Sigmoid colon (tissue), 7 donors: Measurements from ENCODE around the gene JPH2. TPM values are rescaled to one million over a fixed set of nuclear protein-coding genes. Genes with fewer than 3 reads are reported as not detected.

Source experiments
- DNase-seq: peaks from one replicate; pipeline ENCODE4 v3.0.0-alpha.2; 2019
- H3K27ac ChIP-seq, 4 donors: fragments of 200-600 bp; sonication (generic); one replicate each; pipeline ENCODE4 v1.5.1; 2016 to 2019; ENCODE audit warnings: mild to moderate bottlenecking in 1 of 4
- H3K27me3 ChIP-seq, 3 donors: fragments of 200-600 bp; sonication (generic); one replicate each; pipeline ENCODE4 v1.5.1; 2019; ENCODE audit warnings: mild to moderate bottlenecking in 1 of 3
- H3K36me3 ChIP-seq, 4 donors: fragments of 200-600 bp; sonication (generic); one replicate each; pipeline ENCODE4 v1.5.1; 2016 to 2019
- H3K4me1 ChIP-seq, 4 donors: fragments of 200-600 bp; sonication (generic); one replicate each; pipeline ENCODE4 v1.5.1; 2017 to 2019
- H3K4me3 ChIP-seq, 4 donors: fragments of 200-600 bp; sonication (generic); one replicate each; pipeline ENCODE4 v1.5.1; 2017 to 2019; ENCODE audit warnings: mild to moderate bottlenecking in 2 of 4, moderate library complexity in 1 of 4
- H3K9me3 ChIP-seq, 4 donors: fragments of 200-600 bp in 3 of 4; sonication (generic) in 3 of 4; one replicate each; pipeline versions ENCODE4 v1.5.1 to v1.6.1; 2013 to 2019
- EP300 ChIP-seq, 4 donors: sonication (generic); formaldehyde crosslinking; IDR thresholded peaks; one replicate each; pipeline ENCODE4 v1.6.1; 2017; ENCODE audit warnings: antibody characterized with exemption in 4 of 4
- POLR2A ChIP-seq, 2 donors: fragments of 450-650 bp; IDR thresholded peaks; one replicate each; pipeline ENCODE4 v1.6.1; 2016; ENCODE audit warnings: antibody characterized with exemption in 2 of 2, mild to moderate bottlenecking in 2 of 2, moderate library complexity in 2 of 2
- POLR2AphosphoS5 ChIP-seq, 4 donors: sonication (generic); formaldehyde crosslinking; IDR thresholded peaks; one replicate each; pipeline ENCODE4 v1.6.1; 2017; ENCODE audit warnings: antibody characterized with exemption in 4 of 4
- WGBS, 2 donors: extraction: QIAGEN DNeasy Blood & Tissue Kit; methylation state at CpG; one replicate each; pipeline ENCODE4 v1.1.7; 2013; 5-methylcytosine and 5-hydroxymethylcytosine counted together
- intact Hi-C: fragments of 100-400 bp; cut with DNase I; formaldehyde crosslinking; loops from one replicate; pipeline ENCODE4 v1.15.1; 2023
- polyA plus RNA-seq, 3 donors: library from polyadenylated mRNA; stranded (reverse); fragments of 200-250 nt; gene quantifications; one replicate each; pipeline ENCODE4 v1.2.3, GENCODE V29; 2013
- total RNA-seq, 4 donors: library from RNA; depleted of rRNA; stranded (reverse); fragments of >200 nt; gene quantifications; one replicate each; pipeline ENCODE4 v1.1.0, GENCODE V29; 2016
- TF ChIP-seq, protein P1 (sequence below), 4 experiments: fragments of 450-650 bp in 3 of 4; fragments of 200-600 bp in 1 of 4; IDR thresholded peaks; one replicate each; pipeline ENCODE4 v1.5.1; 2016 to 2019; ENCODE audit warnings: antibody characterized with exemption in 4 of 4, mild to moderate bottlenecking in 3 of 4, moderate library complexity in 2 of 4
- donor health status: healthy with polysubstance abuse.
- donor health status: Bipolar disorder and iron deficiency.
- donor health status: healthy.

JPH2 gene
- total and polyA plus RNA-seq, 7 donors: 0.23 to 166 (median 52.0) TPM

DNA sequence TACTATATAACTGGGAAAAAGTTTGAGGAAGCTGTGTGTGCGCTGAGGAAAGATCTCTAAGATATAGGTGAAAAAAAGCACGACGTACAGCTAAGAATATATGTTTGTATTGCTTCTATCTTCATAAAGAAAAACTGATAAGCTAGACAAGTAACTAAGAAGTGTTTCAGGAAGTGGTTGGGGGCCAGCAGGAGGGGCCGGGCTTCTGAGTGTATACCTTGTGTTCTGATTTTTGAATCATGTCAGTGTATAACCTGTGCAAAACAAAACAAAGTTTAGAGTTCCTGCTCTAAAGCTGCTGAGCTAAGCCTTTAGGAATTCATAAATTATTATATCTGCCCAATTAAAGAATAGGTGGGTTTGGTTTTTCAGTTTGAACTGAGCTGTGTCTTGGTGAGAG, 31.5 kb upstream of the JPH2 start:
- intact Hi-C loops: loop anchor here (10.0 kb wide), 5 partner anchors 166 to 764 kb away; partner anchors contain the start of genes ADA, SRSF6 and TTPAL
- Histone ChIP-seq H3K27me3 (no peaks in the 10 kb centered on the region), H3K9me3 (no peaks in the 10 kb centered on the region), H3K4me1 (peaks cover 0 to 22% (median 3%) of the 10 kb centered on the region in 4 donors), H3K36me3 (no peaks in the 10 kb centered on the region), H3K4me3 (no peak overlapping the region), H3K27ac (no peak overlapping the region)
- WGBS, 2 donors: 25 to 28% methylated on average over 4 of the region's 4 CpGs
- TF ChIP-seq POLR2AphosphoS5 (IDR thresholded peaks at IDR 0.05) (no peak), EP300 (IDR thresholded peaks at IDR 0.05) (no peak), POLR2A (IDR thresholded peaks at IDR 0.05) (no peak)
- TF ChIP-seq, protein P1, sequence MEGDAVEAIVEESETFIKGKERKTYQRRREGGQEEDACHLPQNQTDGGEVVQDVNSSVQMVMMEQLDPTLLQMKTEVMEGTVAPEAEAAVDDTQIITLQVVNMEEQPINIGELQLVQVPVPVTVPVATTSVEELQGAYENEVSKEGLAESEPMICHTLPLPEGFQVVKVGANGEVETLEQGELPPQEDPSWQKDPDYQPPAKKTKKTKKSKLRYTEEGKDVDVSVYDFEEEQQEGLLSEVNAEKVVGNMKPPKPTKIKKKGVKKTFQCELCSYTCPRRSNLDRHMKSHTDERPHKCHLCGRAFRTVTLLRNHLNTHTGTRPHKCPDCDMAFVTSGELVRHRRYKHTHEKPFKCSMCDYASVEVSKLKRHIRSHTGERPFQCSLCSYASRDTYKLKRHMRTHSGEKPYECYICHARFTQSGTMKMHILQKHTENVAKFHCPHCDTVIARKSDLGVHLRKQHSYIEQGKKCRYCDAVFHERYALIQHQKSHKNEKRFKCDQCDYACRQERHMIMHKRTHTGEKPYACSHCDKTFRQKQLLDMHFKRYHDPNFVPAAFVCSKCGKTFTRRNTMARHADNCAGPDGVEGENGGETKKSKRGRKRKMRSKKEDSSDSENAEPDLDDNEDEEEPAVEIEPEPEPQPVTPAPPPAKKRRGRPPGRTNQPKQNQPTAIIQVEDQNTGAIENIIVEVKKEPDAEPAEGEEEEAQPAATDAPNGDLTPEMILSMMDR (IDR thresholded peaks at IDR 0.05): no peak
- no peak for DNase-seq

DNA sequence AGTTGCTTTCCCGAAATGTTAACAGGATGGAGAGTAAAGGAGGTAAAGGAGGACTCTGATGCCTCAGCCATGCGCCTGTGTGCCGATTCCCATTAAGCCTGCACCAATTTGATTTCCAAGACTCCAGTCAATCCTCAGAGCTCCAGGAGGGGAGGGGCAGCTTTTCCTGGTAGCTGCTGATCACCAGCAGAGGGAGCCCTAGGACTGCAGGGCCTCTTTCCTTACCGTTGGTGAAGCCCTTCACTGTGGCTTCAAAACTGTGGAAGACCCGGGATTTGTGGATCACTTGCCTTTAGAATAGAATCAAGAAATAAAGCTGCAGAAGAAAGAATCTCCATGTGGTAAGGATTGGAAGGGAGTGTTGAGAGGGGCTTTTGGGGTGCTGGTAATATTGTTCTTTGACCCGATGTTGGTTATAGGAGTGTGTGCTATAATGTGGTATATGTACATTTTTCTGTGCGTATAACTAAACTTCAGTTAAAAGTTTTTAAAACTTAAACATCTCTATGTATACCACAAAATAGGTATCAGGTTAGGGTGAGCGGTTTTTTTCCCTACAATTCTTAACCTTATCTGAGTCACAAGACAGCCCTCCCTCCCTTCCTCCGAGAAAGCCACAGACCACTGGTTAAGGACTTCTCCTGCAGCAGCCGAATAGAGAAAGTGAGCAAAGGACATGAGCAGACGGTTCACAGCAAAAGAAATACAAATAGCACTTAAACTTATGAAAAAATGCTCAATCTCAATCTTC, 30.5 kb upstream of the JPH2 start:
- Histone ChIP-seq H3K27me3 (no peaks in the 10 kb centered on the region), H3K4me1 (peaks cover 0 to 22% (median 5%) of the 10 kb centered on the region in 4 donors), H3K36me3 (no peaks in the 10 kb centered on the region), H3K9me3 (no peaks in the 10 kb centered on the region), H3K4me3 (no peak overlapping the region), H3K27ac (no peak overlapping the region)
- intact Hi-C loops: loop anchor here (10.0 kb wide), 5 partner anchors 167 to 763 kb away; partner anchors contain the start of genes ADA, SRSF6 and TTPAL
- whole genome bisulfite sequencing, 2 donors: 22 to 35% methylated on average over 11 of the region's 11 CpGs
- TF ChIP-seq EP300 (IDR thresholded peaks at IDR 0.05): no peak
- TF ChIP-seq, protein P1 (IDR thresholded peaks at IDR 0.05): peak; percentile 24 to 83 (median 78)
- TF ChIP-seq POLR2AphosphoS5 (IDR thresholded peaks at IDR 0.05): no peak
- DNase-seq: no peak

DNA sequence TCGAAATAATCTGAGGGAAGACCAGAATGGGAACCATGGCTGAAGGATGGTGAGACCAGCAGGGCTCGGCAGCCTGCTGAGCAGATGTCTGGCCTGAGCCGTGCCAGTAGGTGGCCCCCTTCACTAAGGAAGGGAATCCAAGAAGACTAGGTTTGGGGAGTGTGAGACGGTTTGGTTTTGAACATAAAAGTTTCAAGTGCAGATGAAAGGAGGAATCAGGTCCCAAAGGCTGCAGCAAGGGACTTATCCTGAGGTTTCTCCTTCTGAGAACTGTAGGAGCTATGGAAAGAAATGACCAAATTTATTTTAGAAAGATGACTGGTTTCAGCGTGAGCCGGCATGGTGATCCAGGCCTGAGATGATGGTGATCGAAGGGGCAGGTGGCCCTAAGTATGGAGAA, 28.1 kb upstream of the JPH2 start:
- Histone ChIP-seq H3K9me3 (no peaks in the 10 kb centered on the region), H3K27me3 (no peaks in the 10 kb centered on the region), H3K4me1 (peaks cover 0 to 36% (median 19%) of the 10 kb centered on the region in 4 donors), H3K36me3 (no peaks in the 10 kb centered on the region), H3K4me3 (no peak overlapping the region), H3K27ac (no peak overlapping the region)
- intact Hi-C loops: loop anchor here (1.0 to 10.0 kb wide), 6 partner anchors 96 to 760 kb away; partner anchors contain the start of genes ADA, FITM2, SRSF6 and TTPAL
- TF ChIP-seq, protein P1 (IDR thresholded peaks at IDR 0.05): peak; percentile 58 to 63 (median 60)
- TF ChIP-seq POLR2A (IDR thresholded peaks at IDR 0.05): no peak
- no peak for TF ChIP-seq POLR2AphosphoS5 (IDR thresholded peaks at IDR 0.05)
- no peak for TF ChIP-seq EP300 (IDR thresholded peaks at IDR 0.05)
- WGBS, 2 donors: 44 to 51% methylated on average over 7 of the region's 7 CpGs
- peak; percentile 74 for DNase-seq

DNA sequence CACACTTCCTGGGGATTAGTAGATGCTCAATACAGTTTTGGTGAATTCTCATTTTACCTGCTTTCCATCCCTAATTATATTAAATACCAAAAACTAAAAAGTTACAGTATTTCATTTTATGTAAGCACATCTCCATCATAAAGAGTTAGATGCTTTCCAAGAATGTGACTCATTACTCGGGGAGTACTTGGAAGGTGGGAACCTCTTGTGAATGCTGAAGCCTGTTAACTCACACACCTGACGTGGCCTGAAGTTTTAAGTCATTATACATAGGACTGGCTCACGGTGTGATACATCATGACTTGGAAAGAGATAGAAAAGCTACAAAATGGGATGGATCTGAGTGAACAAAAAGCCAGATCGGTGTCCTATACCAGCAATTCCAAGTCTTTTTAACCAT, 25.8 kb upstream of the JPH2 start:
- no peak for DNase-seq
- peak overlapping the region in 2 of 4 donors; percentile 99 to 100 for H3K27ac ChIP-seq
- H3K27me3 ChIP-seq: no peaks in the 10 kb centered on the region
- H3K4me3 ChIP-seq: no peak overlapping the region
- intact Hi-C loops: loop anchor here (5.0 to 10.0 kb wide), 7 partner anchors 172 to 758 kb away; partner anchors contain the start of genes ADA, SERINC3, SRSF6 and TTPAL
- TF ChIP-seq, protein P1 (IDR thresholded peaks at IDR 0.05): no peak
- TF ChIP-seq POLR2A (IDR thresholded peaks at IDR 0.05): no peak
- TF ChIP-seq POLR2AphosphoS5 (IDR thresholded peaks at IDR 0.05): no peak
- no peak for TF ChIP-seq EP300 (IDR thresholded peaks at IDR 0.05)
- H3K9me3 ChIP-seq: no peaks in the 10 kb centered on the region
- no peaks in the 10 kb centered on the region for H3K36me3 ChIP-seq
- H3K4me1 ChIP-seq: peaks cover 0 to 50% (median 36%) of the 10 kb centered on the region in 4 donors
- WGBS, 2 donors: 77 to 90% methylated on average over 4 of the region's 4 CpGs
